HCT116 (cell line): Measurements from ENCODE around the gene FGG.

Experiments
- CTCF ChIP-seq, 3 experiments: fragments of 200-600 bp in 1 of 3; sonication (generic) in 1 of 3; IDR thresholded peaks in 2 of 3; conservative IDR thresholded peaks in 1 of 3; 2 replicates each; pipeline ENCODE4 v1.5.1; 2012 to 2017; ENCODE audit warnings: low read depth in 2 of 3, low read length in 2 of 3, antibody characterized with exemption in 1 of 3, borderline replicate concordance in 1 of 3, control low read depth in 1 of 3, mild to moderate bottlenecking in 1 of 3, mixed read lengths in 1 of 3, mixed run types in 1 of 3, moderate library complexity in 1 of 3; ENCODE audit not compliant: insufficient read depth in 1 of 3
- EGR1 ChIP-seq: IDR thresholded peaks from 2 replicates; pipeline ENCODE4 v1.6.1; 2012; ENCODE audit warnings: low read depth
- MAX ChIP-seq: IDR thresholded peaks from 2 replicates; pipeline ENCODE4 v1.6.1; 2012
- POLR2AphosphoS5 ChIP-seq: IDR thresholded peaks from 2 replicates; pipeline ENCODE4 v1.6.1; 2011; ENCODE audit warnings: mild to moderate bottlenecking, low read depth, low read length, moderate library complexity
- RAD21 ChIP-seq: IDR thresholded peaks from 2 replicates; pipeline ENCODE4 v1.6.1; 2012; ENCODE audit warnings: low read depth, mild to moderate bottlenecking
- SP1 ChIP-seq: IDR thresholded peaks from 2 replicates; pipeline ENCODE4 v1.6.1; 2012; ENCODE audit warnings: low read depth
- ZNF274 ChIP-seq: fragments of 200-500 bp; sonication (Bioruptor generic); IDR thresholded peaks from 2 replicates; pipeline ENCODE4 v1.6.1; 2014; ENCODE audit warnings: mild to moderate bottlenecking, low read depth, low read length, inconsistent platforms

- TF ChIP-seq RAD21 (no peak), CTCF (IDR thresholded peaks at IDR 0.05 in 2 of 3, conservative IDR thresholded peaks at IDR 0.05 in 1 of 3; ENCODE audit: borderline replicate concordance in 1 of 3, insufficient read depth in 1 of 3, low read depth in 2 of 3, low read length in 2 of 3) (no peak), MAX (no peak), SP1 (no peak), ZNF274 (no peak), POLR2AphosphoS5 (no peak), EGR1 (no peak)
These were observed 3.8 kb downstream of the FGG start for GRCh38 chr4:154608361-154609252.
